ENCODE results near the gene ARID5B. TPM values are rescaled to one million over a fixed set of nuclear protein-coding genes. Genes with fewer than 3 reads are reported as not detected.

Gene ARID5B
- total and polyA plus RNA-seq, 2 donors = 11.3 to 18.6 TPM

- Histone ChIP-seq H3K27me3 (ENCODE audit: control insufficient read depth in 2 of 2, insufficient read depth in 1 of 2, low read length in 1 of 2) (no peaks in the 10 kb centered on the region), H3K4me1 (ENCODE audit: control insufficient read depth in 2 of 2, insufficient read depth in 2 of 2, low read length in 2 of 2) (peaks cover 20 to 54% of the 10 kb centered on the region in 2 donors), H3K27ac (ENCODE audit: low read depth in 1 of 2, low read length in 1 of 2) (peak overlapping the region in 1 of 2 donors; percentile 76), H3K4me3 (ENCODE audit: low read length in 2 of 2) (peak overlapping the region in 1 of 2 donors; percentile 19), H3K36me3 (ENCODE audit: control insufficient read depth in 2 of 2, insufficient read depth in 2 of 2, low read length in 1 of 2) (peaks cover 0 to 6% of the 10 kb centered on the region in 2 donors), H3K9me3 (ENCODE audit: control insufficient read depth in 2 of 2, insufficient read depth in 1 of 2, low read length in 1 of 2) (no peaks in the 10 kb centered on the region)
- peak; percentile 58 to 92 (median 78) for DNase-seq (ENCODE audit: low read depth in 6 of 9, low spot score in 9 of 9)
- WGBS = 2% methylated on average over 9 of the region's 9 CpGs
These were observed 137.2 kb downstream of the ARID5B start for GRCh38 chr10:62038609-62039190.

GRCh38 chr10:62039954-62040353 is 138.5 kb downstream of the ARID5B start:
- no peak for DNase-seq (ENCODE audit: low read depth in 6 of 9, low spot score in 9 of 9)
- WGBS = 86% methylated on average over 1 of the region's 1 CpG
- Histone ChIP-seq H3K27me3 (ENCODE audit: control insufficient read depth in 2 of 2, insufficient read depth in 1 of 2, low read length in 1 of 2) (no peaks in the 10 kb centered on the region), H3K36me3 (ENCODE audit: control insufficient read depth in 2 of 2, insufficient read depth in 2 of 2, low read length in 1 of 2) (peaks cover 0 to 2% of the 10 kb centered on the region in 2 donors), H3K27ac (ENCODE audit: low read depth in 1 of 2, low read length in 1 of 2) (no peak overlapping the region), H3K9me3 (ENCODE audit: control insufficient read depth in 2 of 2, insufficient read depth in 1 of 2, low read length in 1 of 2) (no peaks in the 10 kb centered on the region), H3K4me3 (ENCODE audit: low read length in 2 of 2) (no peak overlapping the region), H3K4me1 (ENCODE audit: control insufficient read depth in 2 of 2, insufficient read depth in 2 of 2, low read length in 2 of 2) (peaks cover 20 to 53% of the 10 kb centered on the region in 2 donors)

GRCh38 chr10:62040881-62041280 is 139.4 kb downstream of the ARID5B start:
- no peak for DNase-seq (ENCODE audit: low read depth in 6 of 9, low spot score in 9 of 9)
- WGBS = 84% methylated on average over 4 of the region's 4 CpGs
- Histone ChIP-seq H3K4me3 (ENCODE audit: low read length in 2 of 2) (no peak overlapping the region), H3K9me3 (ENCODE audit: control insufficient read depth in 2 of 2, insufficient read depth in 1 of 2, low read length in 1 of 2) (no peaks in the 10 kb centered on the region), H3K27ac (ENCODE audit: low read depth in 1 of 2, low read length in 1 of 2) (no peak overlapping the region), H3K27me3 (ENCODE audit: control insufficient read depth in 2 of 2, insufficient read depth in 1 of 2, low read length in 1 of 2) (no peaks in the 10 kb centered on the region), H3K4me1 (ENCODE audit: control insufficient read depth in 2 of 2, insufficient read depth in 2 of 2, low read length in 2 of 2) (peaks cover 27 to 51% of the 10 kb centered on the region in 2 donors), H3K36me3 (ENCODE audit: control insufficient read depth in 2 of 2, insufficient read depth in 2 of 2, low read length in 1 of 2) (no peaks in the 10 kb centered on the region)

GRCh38 chr10:62043421-62044021 is 142.0 kb downstream of the ARID5B start:
- DNase-seq (ENCODE audit: low read depth in 6 of 9, low spot score in 9 of 9) = no peak
- 73% methylated on average over 4 of the region's 4 CpGs for WGBS
- Histone ChIP-seq H3K4me3 (ENCODE audit: low read length in 2 of 2) (no peak overlapping the region), H3K36me3 (ENCODE audit: control insufficient read depth in 2 of 2, insufficient read depth in 2 of 2, low read length in 1 of 2) (no peaks in the 10 kb centered on the region), H3K4me1 (ENCODE audit: control insufficient read depth in 2 of 2, insufficient read depth in 2 of 2, low read length in 2 of 2) (peaks cover 23 to 53% of the 10 kb centered on the region in 2 donors), H3K27me3 (ENCODE audit: control insufficient read depth in 2 of 2, insufficient read depth in 1 of 2, low read length in 1 of 2) (no peaks in the 10 kb centered on the region), H3K27ac (ENCODE audit: low read depth in 1 of 2, low read length in 1 of 2) (no peak overlapping the region), H3K9me3 (ENCODE audit: control insufficient read depth in 2 of 2, insufficient read depth in 1 of 2, low read length in 1 of 2) (no peaks in the 10 kb centered on the region)

GRCh38 chr10:62044566-62044965 is 143.1 kb downstream of the ARID5B start:
- peaks cover 19 to 52% of the 10 kb centered on the region in 2 donors for H3K4me1 ChIP-seq (ENCODE audit: control insufficient read depth in 2 of 2, insufficient read depth in 2 of 2, low read length in 2 of 2)
- 95% methylated on average over 5 of the region's 5 CpGs for WGBS
- no peak overlapping the region for H3K27ac ChIP-seq (ENCODE audit: low read depth in 1 of 2, low read length in 1 of 2)
- no peak for DNase-seq (ENCODE audit: low read depth in 6 of 9, low spot score in 9 of 9)
- no peaks in the 10 kb centered on the region for H3K36me3 ChIP-seq (ENCODE audit: control insufficient read depth in 2 of 2, insufficient read depth in 2 of 2, low read length in 1 of 2)
- no peak overlapping the region for H3K4me3 ChIP-seq (ENCODE audit: low read length in 2 of 2)
- H3K9me3 ChIP-seq (ENCODE audit: control insufficient read depth in 2 of 2, insufficient read depth in 1 of 2, low read length in 1 of 2) = no peaks in the 10 kb centered on the region
- no peaks in the 10 kb centered on the region for H3K27me3 ChIP-seq (ENCODE audit: control insufficient read depth in 2 of 2, insufficient read depth in 1 of 2, low read length in 1 of 2)

- 64% methylated on average over 12 of the region's 12 CpGs for WGBS
- Histone ChIP-seq H3K9me3 (ENCODE audit: control insufficient read depth in 2 of 2, insufficient read depth in 1 of 2, low read length in 1 of 2) (no peaks in the 10 kb centered on the region), H3K4me3 (ENCODE audit: low read length in 2 of 2) (no peak overlapping the region), H3K36me3 (ENCODE audit: control insufficient read depth in 2 of 2, insufficient read depth in 2 of 2, low read length in 1 of 2) (peaks cover under 1 to 3% of the 10 kb centered on the region in 2 donors), H3K27me3 (ENCODE audit: control insufficient read depth in 2 of 2, insufficient read depth in 1 of 2, low read length in 1 of 2) (no peaks in the 10 kb centered on the region), H3K4me1 (ENCODE audit: control insufficient read depth in 2 of 2, insufficient read depth in 2 of 2, low read length in 2 of 2) (peaks cover 19 to 55% of the 10 kb centered on the region in 2 donors), H3K27ac (ENCODE audit: low read depth in 1 of 2, low read length in 1 of 2) (peak overlapping the region in 1 of 2 donors; percentile 34)
- DNase-seq (ENCODE audit: low read depth in 6 of 9, low spot score in 9 of 9) = no peak
These were observed 144.4 kb downstream of the ARID5B start for GRCh38 chr10:62045765-62046521.

GRCh38 chr10:62046522-62047227 is 145.2 kb downstream of the ARID5B start:
- Histone ChIP-seq H3K9me3 (ENCODE audit: control insufficient read depth in 2 of 2, insufficient read depth in 1 of 2, low read length in 1 of 2) (no peaks in the 10 kb centered on the region), H3K27me3 (ENCODE audit: control insufficient read depth in 2 of 2, insufficient read depth in 1 of 2, low read length in 1 of 2) (no peaks in the 10 kb centered on the region), H3K36me3 (ENCODE audit: control insufficient read depth in 2 of 2, insufficient read depth in 2 of 2, low read length in 1 of 2) (peaks cover 3 to 5% of the 10 kb centered on the region in 2 donors), H3K4me1 (ENCODE audit: control insufficient read depth in 2 of 2, insufficient read depth in 2 of 2, low read length in 2 of 2) (peaks cover 19 to 53% of the 10 kb centered on the region in 2 donors), H3K27ac (ENCODE audit: low read depth in 1 of 2, low read length in 1 of 2) (peak overlapping the region; percentile 1 to 21), H3K4me3 (ENCODE audit: low read length in 2 of 2) (no peak overlapping the region)
- 43% methylated on average over 4 of the region's 4 CpGs for WGBS
- peak in 1 of 9 donors; percentile 40 for DNase-seq (ENCODE audit: low read depth in 6 of 9, low spot score in 9 of 9)

GRCh38 chr10:62047228-62047892 is 145.9 kb downstream of the ARID5B start:
- H3K9me3 ChIP-seq (ENCODE audit: control insufficient read depth in 2 of 2, insufficient read depth in 1 of 2, low read length in 1 of 2) = no peaks in the 10 kb centered on the region
- no peak for DNase-seq (ENCODE audit: low read depth in 6 of 9, low spot score in 9 of 9)
- no peak overlapping the region for H3K4me3 ChIP-seq (ENCODE audit: low read length in 2 of 2)
- H3K27me3 ChIP-seq (ENCODE audit: control insufficient read depth in 2 of 2, insufficient read depth in 1 of 2, low read length in 1 of 2) = no peaks in the 10 kb centered on the region
- peaks cover 7 to 9% of the 10 kb centered on the region in 2 donors for H3K36me3 ChIP-seq (ENCODE audit: control insufficient read depth in 2 of 2, insufficient read depth in 2 of 2, low read length in 1 of 2)
- H3K27ac ChIP-seq (ENCODE audit: low read depth in 1 of 2, low read length in 1 of 2) = peak overlapping the region; percentile 55 to 75
- WGBS = 93% methylated on average over 3 of the region's 3 CpGs
- H3K4me1 ChIP-seq (ENCODE audit: control insufficient read depth in 2 of 2, insufficient read depth in 2 of 2, low read length in 2 of 2) = peaks cover 19 to 53% of the 10 kb centered on the region in 2 donors

Data from thymus (tissue), 11 donors.